IPS-NIHi11 (cell line): Measurements from ENCODE around the gene U2AF1L4.

Experiments
- DNase-seq: peaks from one replicate; pipeline ENCODE4 v3.0.0; 2012; ENCODE audit warnings: mixed read lengths, low spot score

The U2AF1L4 gene

GRCh38 chr19:35745328-35746086 lies at the start of gene U2AF1L4, which contains the start of gene PSENEN:
Gene U2AF1L4, minus strand, starts transcription at chr19:35745418. Its CDS starts 27 bp downstream, at chr19:35745391.
Gene PSENEN, plus strand, starts transcription at chr19:35745651. Its CDS starts 280 bp downstream, at chr19:35745931.
- peak; percentile 73 for DNase-seq

GRCh38 chr19:35793381-35794165 lies 48.4 kb upstream of the U2AF1L4 start:
- DNase-seq = no peak

GRCh38 chr19:35792888-35793287 lies 47.7 kb upstream of the U2AF1L4 start:
- no peak for DNase-seq

- DNase-seq = no peak
Observed at GRCh38 chr19:35792312-35792711, 47.1 kb upstream of the U2AF1L4 start.

GRCh38 chr19:35791814-35792279 lies 46.6 kb upstream of the U2AF1L4 start:
- no peak for DNase-seq

GRCh38 chr19:35790981-35791813 lies 46.0 kb upstream of the U2AF1L4 start:
- DNase-seq = no peak

- no peak for DNase-seq
Observed at GRCh38 chr19:35789978-35790944, 45.0 kb upstream of the U2AF1L4 start.

- no peak for DNase-seq
Observed at GRCh38 chr19:35789195-35789977, 44.2 kb upstream of the U2AF1L4 start.

GRCh38 chr19:35788205-35788960 lies 43.2 kb upstream of the U2AF1L4 start:
- no peak for DNase-seq

- DNase-seq = no peak
Observed at GRCh38 chr19:35787227-35787799, 42.1 kb upstream of the U2AF1L4 start.

- DNase-seq = no peak
Observed at GRCh38 chr19:35786299-35787160, 41.3 kb upstream of the U2AF1L4 start.

GRCh38 chr19:35785339-35785627 lies 40.1 kb upstream of the U2AF1L4 start:
- no peak for DNase-seq

GRCh38 chr19:35784503-35785338 lies 39.5 kb upstream of the U2AF1L4 start:
- DNase-seq = peak; percentile 93

GRCh38 chr19:35783469-35784434 lies 38.5 kb upstream of the U2AF1L4 start:
- DNase-seq = no peak

GRCh38 chr19:35782589-35782988 lies 37.4 kb upstream of the U2AF1L4 start:
- no peak for DNase-seq

GRCh38 chr19:35781650-35782049 lies 36.4 kb upstream of the U2AF1L4 start:
- DNase-seq = no peak
